ENCODE measurements around the gene TPSG1.
"Not testable (repeated sequence)": the region's sequence is repeated elsewhere in the genome, so short reads cannot be mapped to it uniquely, and the experiment has no call there.

Gene TPSG1

GRCh38 chr16:1237990-1238389 is 12.9 kb upstream of the TPSG1 start:
- peaks cover 0 to 10% of the 10 kb centered on the region in 2 donors for H3K27me3 ChIP-seq
- no peaks in the 10 kb centered on the region for H3K36me3 ChIP-seq
- H3K27ac ChIP-seq: no peak overlapping the region
- intact Hi-C loops (cut with DNase I; ENCODE audit: low total_unique reads): no loop called here
- no peaks in the 10 kb centered on the region for H3K9me3 ChIP-seq
- H3K4me1 ChIP-seq: no peaks in the 10 kb centered on the region
- no peak for TF ChIP-seq CTCF (IDR thresholded peaks at IDR 0.05)
- H3K4me3 ChIP-seq: no peak overlapping the region
- no peak for DNase-seq

- H3K4me3 ChIP-seq; intact Hi-C loops (cut with DNase I; ENCODE audit: low total_unique reads); DNase-seq; H3K36me3 ChIP-seq; H3K9me3 ChIP-seq; H3K4me1 ChIP-seq; H3K27ac ChIP-seq: not testable (repeated sequence)
- peaks cover 0 to 10% of the 10 kb centered on the region in 2 donors for H3K27me3 ChIP-seq
These were observed 11.6 kb upstream of the TPSG1 start for GRCh38 chr16:1236659-1237058.

- H3K27ac ChIP-seq; intact Hi-C loops (cut with DNase I; ENCODE audit: low total_unique reads); H3K4me3 ChIP-seq: not testable (repeated sequence)
These were observed 7.1 kb upstream of the TPSG1 start for GRCh38 chr16:1232049-1232748.

GRCh38 chr16:1231301-1231700 is 6.2 kb upstream of the TPSG1 start:
- H3K4me1 ChIP-seq; H3K27ac ChIP-seq; H3K4me3 ChIP-seq; H3K27me3 ChIP-seq; DNase-seq; intact Hi-C loops (cut with DNase I; ENCODE audit: low total_unique reads); H3K36me3 ChIP-seq; H3K9me3 ChIP-seq: not testable (repeated sequence)

More at GRCh38 chr16:1232049-1232748, 7.1 kb upstream of the TPSG1 start:
- H3K9me3 ChIP-seq, H3K27me3 ChIP-seq, H3K36me3 ChIP-seq, H3K4me1 ChIP-seq, DNase-seq: not testable (repeated sequence)

GRCh38 chr16:1230471-1231212 is 5.6 kb upstream of the TPSG1 start:
- not testable (repeated sequence) for DNase-seq

GRCh38 chr16:1230084-1230470 is 5.0 kb upstream of the TPSG1 start, which contains the start of gene TPSB2:
Gene TPSB2, minus strand, starts transcription at chr16:1230184. Its CDS starts 233 bp downstream, at chr16:1229951.
- intact Hi-C loops (cut with DNase I; ENCODE audit: low total_unique reads); DNase-seq; H3K9me3 ChIP-seq; H3K4me3 ChIP-seq; H3K36me3 ChIP-seq; H3K27ac ChIP-seq; H3K27me3 ChIP-seq: not testable (repeated sequence)
- peaks cover 0 to 11% (median 5%) of the 10 kb centered on the region in 4 donors for H3K4me1 ChIP-seq

More at GRCh38 chr16:1230471-1231212, 5.6 kb upstream of the TPSG1 start:
- H3K27me3 ChIP-seq; intact Hi-C loops (cut with DNase I; ENCODE audit: low total_unique reads); H3K4me1 ChIP-seq; H3K4me3 ChIP-seq; H3K9me3 ChIP-seq; H3K27ac ChIP-seq; H3K36me3 ChIP-seq: not testable (repeated sequence)

- DNase-seq; H3K4me3 ChIP-seq; H3K36me3 ChIP-seq; H3K9me3 ChIP-seq; intact Hi-C loops (cut with DNase I; ENCODE audit: low total_unique reads); H3K27me3 ChIP-seq; H3K27ac ChIP-seq: not testable (repeated sequence)
- H3K4me1 ChIP-seq: peaks cover 0 to 12% (median 5%) of the 10 kb centered on the region in 4 donors
These were observed 4.4 kb upstream of the TPSG1 start for GRCh38 chr16:1229476-1229875.

- H3K9me3 ChIP-seq; H3K36me3 ChIP-seq; intact Hi-C loops (cut with DNase I; ENCODE audit: low total_unique reads); H3K27me3 ChIP-seq; DNase-seq; H3K4me3 ChIP-seq; H3K27ac ChIP-seq: not testable (repeated sequence)
- H3K4me1 ChIP-seq: peaks cover 0 to 12% (median 5%) of the 10 kb centered on the region in 4 donors
These were observed 3.2 kb upstream of the TPSG1 start for GRCh38 chr16:1228227-1228626.

GRCh38 chr16:1226692-1227091 is 1.6 kb upstream of the TPSG1 start:
- DNase-seq; H3K9me3 ChIP-seq; H3K36me3 ChIP-seq; H3K4me3 ChIP-seq; intact Hi-C loops (cut with DNase I; ENCODE audit: low total_unique reads); H3K27ac ChIP-seq; H3K27me3 ChIP-seq: not testable (repeated sequence)
- peaks cover 0 to 12% (median 5%) of the 10 kb centered on the region in 4 donors for H3K4me1 ChIP-seq

GRCh38 chr16:1225728-1226311 is 752 bp upstream of the TPSG1 start:
- DNase-seq; H3K4me3 ChIP-seq; H3K27me3 ChIP-seq; H3K9me3 ChIP-seq; intact Hi-C loops (cut with DNase I; ENCODE audit: low total_unique reads); H3K27ac ChIP-seq: not testable (repeated sequence)
- Histone ChIP-seq H3K36me3 (peaks cover 4 to 14% (median 8%) of the 10 kb centered on the region in 3 donors), H3K4me1 (peaks cover 0 to 12% (median 5%) of the 10 kb centered on the region in 4 donors)

Measured in tibial artery (tissue), 4 donors.